GM18520 (cell line): ENCODE measurements around the gene CLTC.

Experiments
- ATAC-seq: cut with Tn5 transposase; IDR thresholded peaks from one replicate; pipeline ENCODE4 v1.9.1; 2021; ENCODE audit not compliant: unreplicated experiment

CLTC gene

GRCh38 chr17:59678918-59679317, 59.2 kb downstream of the CLTC start:
- no peak for ATAC-seq

GRCh38 chr17:59680314-59680713, 60.6 kb downstream of the CLTC start:
- ATAC-seq = no peak

- ATAC-seq = no peak
Measured at GRCh38 chr17:59683283-59683682, 63.6 kb downstream of the CLTC start.

- ATAC-seq = no peak
Measured at GRCh38 chr17:59684967-59685366, 65.3 kb downstream of the CLTC start.

GRCh38 chr17:59688008-59688407, 68.3 kb downstream of the CLTC start:
- ATAC-seq = no peak

GRCh38 chr17:59688496-59688895, 68.8 kb downstream of the CLTC start:
- no peak for ATAC-seq

- ATAC-seq = no peak
Measured at GRCh38 chr17:59693582-59693981, 73.9 kb downstream of the CLTC start.

GRCh38 chr17:59694344-59694743, 74.6 kb downstream of the CLTC start:
- no peak for ATAC-seq

GRCh38 chr17:59695945-59696681, 76.4 kb downstream of the CLTC start:
- ATAC-seq = no peak

GRCh38 chr17:59696682-59697277, 77.1 kb downstream of the CLTC start:
- no peak for ATAC-seq

- no peak for ATAC-seq
Measured at GRCh38 chr17:59698143-59698542, 78.4 kb downstream of the CLTC start.

GRCh38 chr17:59699218-59699617, 79.5 kb downstream of the CLTC start:
- ATAC-seq = no peak

GRCh38 chr17:59699786-59700185, 80.1 kb downstream of the CLTC start:
- ATAC-seq = no peak

GRCh38 chr17:59702304-59702703, 82.6 kb downstream of the CLTC start:
- no peak for ATAC-seq

GRCh38 chr17:59707149-59707970, 87.7 kb downstream of the CLTC start, which contains the start of the genes PTRH2 and VMP1:
Gene PTRH2 (minus strand): TSS chr17:59707430. CDS start chr17:59697978, 9,452 bp downstream.
Gene VMP1 (plus strand): TSS chr17:59707654. CDS start chr17:59731447, 23,793 bp downstream.
- ATAC-seq = peak; percentile 94

- ATAC-seq = no peak
Measured at GRCh38 chr17:59707971-59708430, 88.3 kb downstream of the CLTC start.

GRCh38 chr17:59711936-59712335, 92.2 kb downstream of the CLTC start:
- ATAC-seq = no peak

- ATAC-seq = no peak
Measured at GRCh38 chr17:59712862-59713261, 93.2 kb downstream of the CLTC start.

- ATAC-seq = no peak
Measured at GRCh38 chr17:59714255-59714654, 94.6 kb downstream of the CLTC start.

- ATAC-seq = no peak
Measured at GRCh38 chr17:59716427-59716826, 96.7 kb downstream of the CLTC start.

GRCh38 chr17:59719526-59719925, 99.8 kb downstream of the CLTC start:
- no peak for ATAC-seq

GRCh38 chr17:59722623-59723022, 102.9 kb downstream of the CLTC start:
- ATAC-seq = no peak
